ENCODE results near the gene TDP2. TPM values are rescaled to one million over a fixed set of nuclear protein-coding genes. Genes with fewer than 3 reads are reported as not detected.
A peak's percentile ranks its signal among the peaks of the same experiment; 100 is the strongest.

Gene TDP2
- total and polyA plus RNA-seq, 9 of the 15 experiments (the other 6 are each of a cell fraction or from before 2014, with no cell fraction given), result 27.7 to 60.1 (median 31.8) TPM

DNA sequence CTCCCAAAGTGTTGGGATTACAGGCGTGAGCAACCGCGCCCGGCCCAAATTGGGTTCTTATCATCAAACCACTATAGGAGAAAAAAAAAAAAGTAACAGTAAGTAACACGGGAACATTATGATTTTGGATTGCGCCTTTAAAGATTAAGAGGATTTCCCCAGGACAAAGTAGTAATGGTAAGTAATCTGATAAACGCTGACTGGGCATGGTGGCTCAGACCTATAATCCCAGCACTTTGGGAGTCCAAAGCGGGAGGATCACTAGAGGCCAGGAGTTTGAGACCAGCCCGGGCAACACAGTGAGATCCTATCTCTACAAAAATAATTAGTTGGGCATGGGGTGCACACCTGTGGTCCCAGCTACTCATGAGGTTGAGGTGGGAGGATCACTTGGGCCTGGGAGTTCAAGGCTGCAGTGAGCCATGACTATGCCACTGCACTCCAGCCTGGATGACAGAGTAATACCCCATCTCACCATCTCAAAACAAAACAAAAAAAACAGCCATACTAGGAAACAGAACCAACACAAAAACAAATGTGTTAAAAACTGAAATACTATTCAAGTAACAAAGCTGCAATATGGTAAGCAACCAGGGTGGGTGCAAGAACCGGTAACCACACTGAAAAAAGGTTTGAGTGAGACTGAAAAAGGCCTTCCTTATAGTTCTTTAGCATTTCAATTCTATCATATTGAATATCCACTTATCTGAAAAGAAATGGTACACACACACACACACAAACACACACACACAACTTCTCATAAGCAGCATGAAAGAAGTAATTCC lies 44.0 kb upstream of the TDP2 start:
- CTCF ChIA-PET (ENCODE audit: low intra/inter-chr PET ratio), result no interaction called here

DNA sequence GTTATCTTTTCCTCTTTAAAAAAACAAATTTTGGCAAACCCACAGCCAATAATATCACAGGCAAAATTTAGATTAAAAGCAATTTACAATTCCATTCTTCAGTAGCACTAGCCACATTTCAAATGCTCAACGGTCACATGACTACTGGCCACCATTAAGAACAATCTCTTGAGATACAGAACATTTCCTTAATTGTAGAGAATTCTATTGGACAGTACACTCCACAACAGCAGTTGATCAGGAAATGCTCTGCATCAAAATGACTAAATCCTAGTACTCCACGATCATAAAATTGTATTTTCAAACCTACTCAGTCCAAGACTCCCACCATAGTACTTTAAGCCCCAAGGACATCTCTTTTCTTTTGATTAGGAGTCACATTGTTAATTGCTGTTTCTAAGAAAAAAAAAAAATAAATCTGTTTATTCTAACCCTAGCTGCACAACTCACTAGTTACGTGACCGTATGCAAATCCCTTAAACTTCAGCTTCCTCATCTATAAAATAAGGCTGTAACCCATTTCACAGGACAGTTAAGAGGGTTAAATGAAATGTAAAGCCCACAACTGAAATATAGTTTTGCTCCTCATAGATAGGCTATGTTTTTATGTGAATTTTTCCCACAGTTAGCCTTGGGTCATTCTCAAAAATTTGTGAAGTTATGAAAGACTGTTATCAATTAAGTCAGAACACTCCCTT lies 42.5 kb upstream of the TDP2 start:
- FAIRE-seq (no peak), ATAC-seq (peak; percentile 7), DNase-seq (ENCODE audit: extremely low read depth in 1 of 4, low spot score in 3 of 4) (no peak)
- Histone ChIP-seq H3K36me3 (ENCODE audit: control insufficient read depth, insufficient read depth, low read length) (peaks cover 99% of the 10 kb centered on the region), H3K9ac (ENCODE audit: insufficient read depth in 1 of 2, low read depth in 2 of 2, low read length in 2 of 2) (no peak overlapping the region), H4K20me1 (replicated peaks; ENCODE audit: control insufficient read depth, insufficient read depth, low read length) (no peaks in the 10 kb centered on the region; the same call in 1 of the 2 replicates), H3K27me3 (ENCODE audit: control insufficient read depth in 2 of 2, insufficient read depth in 2 of 2, low read length in 2 of 2) (no peaks in the 10 kb centered on the region), H3K4me3 (no peak overlapping the region), H3K9me1 (ENCODE audit: control insufficient read depth, insufficient read depth, low read length) (no peaks in the 10 kb centered on the region), H3K27ac (ENCODE audit: extremely low read depth, low read depth, low read length) (no peak overlapping the region), H2AFZ (ENCODE audit: low read depth, low read length) (no peak overlapping the region), H3K79me2 (ENCODE audit: control insufficient read depth, insufficient read depth, low read length) (peaks cover 40% of the 10 kb centered on the region), H3K4me2 (ENCODE audit: insufficient read depth, low read length) (no peak overlapping the region), H3K9me3 (replicated peaks; ENCODE audit: control insufficient read depth, insufficient read depth, low read depth, low read length) (no peaks in the 10 kb centered on the region), H3K4me1 (replicated peaks in 1 of 2; ENCODE audit: control insufficient read depth in 2 of 2, insufficient read depth in 2 of 2, low read length in 2 of 2) (no peaks in the 10 kb centered on the region)
- CTCF ChIA-PET (ENCODE audit: low intra/inter-chr PET ratio), result no interaction called here
- intact Hi-C loops (cut with micrococcal nuclease) (no loop called here), in situ Hi-C loops (cut with MboI) (no loop called here)
- 98% methylated on average over 4 of the region's 4 CpGs for WGBS (ENCODE audit: insufficient coverage, low coverage, missing lambda C conversion rate)
- POLR2A ChIA-PET, result interaction anchor here (0.6 to 2.6 kb wide), 2 partner anchors 9 to 10 kb away, joined by 3 to 45 read pairs; partner anchors contain the start of gene C6orf62
- no TSS peak for BruUV-seq (replicated peaks)
- TF ChIP-seq ZNF766 (CRISPR knock-in tag; conservative IDR thresholded peaks at IDR 0.05) (no peak), HDAC1 (IDR thresholded peaks at IDR 0.05) (no peak), CHCHD3 (CRISPR knock-in tag; IDR thresholded peaks at IDR 0.05) (no peak), MED1 (CRISPR knock-in tag; IDR thresholded peaks at IDR 0.05; ENCODE audit: borderline replicate concordance) (no peak), CAMTA2 (CRISPR knock-in tag; conservative IDR thresholded peaks at IDR 0.05) (no peak), TRIM24 (IDR thresholded peaks at IDR 0.05) (no peak), ZNF75A (CRISPR knock-in tag; IDR thresholded peaks at IDR 0.05) (no peak), GATAD2A (IDR thresholded peaks at IDR 0.05) (no peak), SMAD3 (CRISPR knock-in tag; conservative IDR thresholded peaks at IDR 0.05) (no peak), POLR2AphosphoS2 (IDR thresholded peaks at IDR 0.05; ENCODE audit: low read length) (peak; percentile 84; the same call in 1 of the 2 replicates), GTF2F1 (IDR thresholded peaks at IDR 0.05; ENCODE audit: low read depth, low read length) (no peak), SNRNP70 (optimal IDR thresholded peaks at IDR 0.05; ENCODE audit: low read depth, low read length) (no peak), SIRT6 (IDR thresholded peaks at IDR 0.05; ENCODE audit: low read depth, low read length) (no peak)

More for the DNA sequence above, 44.0 kb upstream of the TDP2 start:
- Histone ChIP-seq H3K4me2 (ENCODE audit: insufficient read depth, low read length) (no peak overlapping the region), H3K4me3 (no peak overlapping the region), H3K27ac (ENCODE audit: extremely low read depth, low read depth, low read length) (no peak overlapping the region), H3K27me3 (ENCODE audit: control insufficient read depth in 2 of 2, insufficient read depth in 2 of 2, low read length in 2 of 2) (no peaks in the 10 kb centered on the region), H3K9me3 (replicated peaks; ENCODE audit: control insufficient read depth, insufficient read depth, low read depth, low read length) (no peaks in the 10 kb centered on the region), H3K79me2 (ENCODE audit: control insufficient read depth, insufficient read depth, low read length) (peaks cover 56% of the 10 kb centered on the region), H3K36me3 (ENCODE audit: control insufficient read depth, insufficient read depth, low read length) (peaks cover 99% of the 10 kb centered on the region), H3K4me1 (replicated peaks in 1 of 2; ENCODE audit: control insufficient read depth in 2 of 2, insufficient read depth in 2 of 2, low read length in 2 of 2) (no peaks in the 10 kb centered on the region; a peak in 1 of 5 replicates), H2AFZ (ENCODE audit: low read depth, low read length) (no peak overlapping the region), H3K9ac (ENCODE audit: insufficient read depth in 1 of 2, low read depth in 2 of 2, low read length in 2 of 2) (no peak overlapping the region), H4K20me1 (replicated peaks; ENCODE audit: control insufficient read depth, insufficient read depth, low read length) (no peaks in the 10 kb centered on the region; the same call in 1 of the 2 replicates), H3K9me1 (ENCODE audit: control insufficient read depth, insufficient read depth, low read length) (no peaks in the 10 kb centered on the region)
- no peak for FAIRE-seq
- peak; percentile 35; the same call in 1 of the 2 replicates for TF ChIP-seq MAFK (IDR thresholded peaks at IDR 0.05; ENCODE audit: low read length)
- peak; percentile 18; the same call in 1 of the 2 replicates for TF ChIP-seq MAFG (tag; conservative IDR thresholded peaks at IDR 0.05)
- TF ChIP-seq C11orf30 (IDR thresholded peaks at IDR 0.05; ENCODE audit: low read depth), result peak; percentile 60
- no peak for TF ChIP-seq ZNF146 (CRISPR knock-in tag; IDR thresholded peaks at IDR 0.05; ENCODE audit: unreplicated experiment)
- peak; percentile 68 for TF ChIP-seq ZNF316 (IDR thresholded peaks at IDR 0.05)
- TF ChIP-seq TGIF2 (CRISPR knock-in tag; IDR thresholded peaks at IDR 0.05), result no peak
- peak; percentile 38; the same call in 1 of the 2 replicates for TF ChIP-seq MAFF (IDR thresholded peaks at IDR 0.05; ENCODE audit: low read length)
- intact Hi-C loops (cut with micrococcal nuclease), result no loop called here
- BruUV-seq (replicated peaks), result no TSS peak
- no peak for ATAC-seq
- POLR2A ChIA-PET, result interaction anchor here (3.6 kb wide), 1 partner anchor 7 kb away, joined by 14 read pairs; no protein-coding TSS in a partner anchor
- no peak for DNase-seq (ENCODE audit: extremely low read depth in 1 of 4, low spot score in 3 of 4)
- 96% methylated on average over 10 of the region's 10 CpGs for WGBS (ENCODE audit: insufficient coverage, low coverage, missing lambda C conversion rate)
- in situ Hi-C loops (cut with MboI), result no loop called here
